K562 (cell line): ENCODE data around the gene PRSS21. TPM values are rescaled to one million over a fixed set of nuclear protein-coding genes. Genes with fewer than 3 reads are reported as not detected.
A peak's percentile ranks its signal among the peaks of the same experiment; 100 is the strongest.

ENCODE experiments used
- ATAC-seq: fragments of 200-7000 bp; cut with Tn5 transposase; 3 replicates; pipeline ENCODE4 v1.9.1; 2020; ENCODE audit warnings: moderate library complexity
- BruUV-seq: library from RNA; stranded (reverse); fragments of 400-500 nt; replicated peaks from 2 replicates; lab custom pipeline; 2021; lab: Mats Ljungman, UMichigan
- CTCF ChIA-PET: fragments of 300-600 bp; formaldehyde crosslinking; extraction: SDS; loops from one replicate; lab custom pipeline; 2021; ENCODE audit warnings: low intra/inter-chr PET ratio; lab: Yijun Ruan, JAX
- POLR2A ChIA-PET: fragments of 300-600, 350-650 bp; sonication (Branson Sonifier 250); formaldehyde crosslinking; extraction: SDS; loops from one replicate; lab custom pipeline; 2021; ENCODE audit warnings: antibody characterized with exemption, inconsistent platforms; lab: Yijun Ruan, JAX
- DNase-seq, 4 experiments: peaks; one replicate each; pipeline versions ENCODE4 v3.0.0 to v3.0.0-alpha.2; 2011 to 2018; ENCODE audit warnings: low spot score in 3 of 4, mixed read lengths in 3 of 4; ENCODE audit errors: extremely low read depth in 1 of 4
- FAIRE-seq: peaks from 2 replicates; lab custom pipeline; 2011; peaks lifted over from hg19 to GRCh38; lab: Jason Lieb, UNC
- H2AFZ ChIP-seq: 2 replicates; pipeline ENCODE4 v1.6.0; 2011; ENCODE audit warnings: low read depth, low read length, control low read depth, inconsistent platforms
- H3K27ac ChIP-seq: fragments of 200-600 bp; 3 replicates; pipeline ENCODE4 v1.8.0; 2011; ENCODE audit warnings: low read depth, mild to moderate bottlenecking, control low read depth, inconsistent platforms, low read length, moderate library complexity, mixed read lengths; ENCODE audit errors: extremely low read depth
- H3K27me3 ChIP-seq, 2 experiments: fragments of 300-600 bp in 1 of 2; 2 replicates in 1 of 2; 3 replicates in 1 of 2; pipeline versions ENCODE4 v1.6.0 to v1.8.0; 2011; ENCODE audit warnings: inconsistent platforms in 2 of 2, low read length in 2 of 2, mild to moderate bottlenecking in 1 of 2, mixed read lengths in 1 of 2, moderate library complexity in 1 of 2; ENCODE audit not compliant: control insufficient read depth in 2 of 2, insufficient read depth in 2 of 2
- H3K36me3 ChIP-seq: fragments of 300-600 bp; 3 replicates; pipeline ENCODE4 v1.8.0; 2011; ENCODE audit warnings: mild to moderate bottlenecking, low read length, inconsistent platforms; ENCODE audit not compliant: control insufficient read depth, insufficient read depth
- H3K4me1 ChIP-seq, 2 experiments: fragments of 200-600 bp in 1 of 2; replicated peaks in 1 of 2; 2 replicates in 1 of 2; 3 replicates in 1 of 2; pipeline versions ENCODE4 v1.5.1 to v1.8.0; 2011; ENCODE audit warnings: inconsistent platforms in 2 of 2, low read length in 2 of 2, mild to moderate bottlenecking in 1 of 2, mixed read lengths in 1 of 2, moderate library complexity in 1 of 2; ENCODE audit not compliant: control insufficient read depth in 2 of 2, insufficient read depth in 2 of 2
- H3K4me2 ChIP-seq: 2 replicates; pipeline ENCODE4 v1.6.1; 2011; ENCODE audit warnings: low read length, control low read depth, inconsistent platforms, mixed read lengths; ENCODE audit not compliant: insufficient read depth
- H3K4me3 ChIP-seq: fragments of 200-600 bp; sonication (generic), shearing (Covaris generic); 2 replicates; pipeline ENCODE4 v1.5.1; 2016; ENCODE audit warnings: control low read depth, inconsistent platforms
- H3K79me2 ChIP-seq: fragments of 200-600 bp; 3 replicates; pipeline ENCODE4 v1.8.0; 2011; ENCODE audit warnings: low read length, inconsistent platforms; ENCODE audit not compliant: control insufficient read depth, insufficient read depth
- H3K9ac ChIP-seq, 2 experiments: 2 replicates each; pipeline versions ENCODE4 v1.6.0 to v1.6.1; 2011; ENCODE audit warnings: low read depth in 2 of 2, low read length in 2 of 2, control low read depth in 1 of 2, inconsistent platforms in 1 of 2, mild to moderate bottlenecking in 1 of 2, mixed read lengths in 1 of 2; ENCODE audit not compliant: insufficient read depth in 1 of 2
- H3K9me1 ChIP-seq: one replicate; pipeline ENCODE4 v1.6.0; 2011; ENCODE audit warnings: inconsistent platforms, mild to moderate bottlenecking, low read length, moderate library complexity; ENCODE audit not compliant: control insufficient read depth, insufficient read depth
- H3K9me3 ChIP-seq: replicated peaks from 2 replicates; pipeline ENCODE4 v1.5.1; 2011; ENCODE audit warnings: low read depth, low read length, inconsistent platforms; ENCODE audit not compliant: control insufficient read depth, insufficient read depth
- H4K20me1 ChIP-seq: replicated peaks from 2 replicates; pipeline ENCODE4 v1.6.1; 2011; ENCODE audit warnings: low read length, inconsistent platforms, mixed read lengths; ENCODE audit not compliant: control insufficient read depth, insufficient read depth
- EWSR1 ChIP-seq: fragments of 450-650 bp; IDR thresholded peaks from 2 replicates; pipeline ENCODE4 v1.6.1; 2018; ENCODE audit warnings: borderline replicate concordance, mild to moderate bottlenecking, low read depth, moderate library complexity; ENCODE audit not compliant: partially characterized antibody
- HSF4 ChIP-seq: fragments of 250-450 bp; sonication (Bioruptor Pico); IDR thresholded peaks from 2 replicates; pipeline ENCODE4 v2.1.2; 2022; ENCODE audit warnings: mild to moderate bottlenecking, moderate library complexity, borderline replicate concordance
- POLR2G ChIP-seq: fragments of 200-400 bp; formaldehyde crosslinking; IDR thresholded peaks from 2 replicates; pipeline ENCODE4 v1.6.1; 2017; ENCODE audit warnings: low read depth, mild to moderate bottlenecking, antibody characterized with exemption, low read length, moderate library complexity
- ZNF41 ChIP-seq: fragments of 250-450 bp; sonication (Bioruptor Pico); conservative IDR thresholded peaks from 2 replicates; pipeline ENCODE4 v1.4.0; 2020; ENCODE audit warnings: mild to moderate bottlenecking
- WGBS: fragments of 100-300 bp; shearing (Covaris generic); methylation state at CpG from one replicate; pipeline ENCODE4 v1.1.6; 2016; ENCODE audit warnings: low coverage, mixed read lengths; ENCODE audit not compliant: insufficient coverage; ENCODE audit errors: missing lambda C conversion rate; 5-methylcytosine and 5-hydroxymethylcytosine counted together
- in situ Hi-C: fragments of 300-500 bp; cut with MboI; formaldehyde crosslinking; loops from 4 replicates; pipeline ENCODE4 v1.15.0; 2018; ENCODE audit warnings: inconsistent platforms, mixed read lengths
- intact Hi-C: fragments of 100-400 bp; cut with micrococcal nuclease; formaldehyde crosslinking; loops from 2 replicates; pipeline ENCODE4 v1.14.2; 2022
- polyA plus RNA-seq, 8 experiments: library from polyadenylated mRNA; depleted of rRNA in 4 of 8; stranded (reverse) in 5 of 8; unstranded in 3 of 8; fragments of >200 nt; fragmentation: Nextera tagmentation in 2 of 8; fragmentation: Illumina TruSeq in 1 of 8; extraction: Ambion mirVana in 2 of 8; extraction: Trizol in 1 of 8; gene quantifications; 2 replicates each; pipeline versions ENCODE4 v1.2.1 to v1.2.3, GENCODE V29; 2011 to 2014; ENCODE audit warnings: inconsistent platforms in 1 of 8, missing spikeins in 1 of 8
- total RNA-seq, 7 experiments: library from RNA; depleted of rRNA in 6 of 7; stranded (reverse); fragments of >200 nt in 6 of 7; fragmentation: Illumina TruSeq in 2 of 7; extraction: Trizol in 2 of 7; gene quantifications; 2 replicates each; pipeline versions ENCODE4 v1.2.1 to v1.2.3, GENCODE V29; 2011 to 2021; ENCODE audit warnings: low replicate concordance in 1 of 7
- TF ChIP-seq, protein P1 (sequence below), 2 experiments: fragments of 450-650 bp in 1 of 2; sonication (generic) in 1 of 2; formaldehyde crosslinking; conservative IDR thresholded peaks; 2 replicates each; pipeline versions ENCODE4 v1.4.0 to v1.8.1; 2020 to 2022; ENCODE audit warnings: mild to moderate bottlenecking in 1 of 2, missing genetic modification reagents in 1 of 2

The PRSS21 gene
- total and polyA plus RNA-seq, 9 of the 15 experiments (the other 6 are each of a cell fraction or from before 2014, with no cell fraction given), result 12.1 to 121 (median 61.3) TPM

DNA sequence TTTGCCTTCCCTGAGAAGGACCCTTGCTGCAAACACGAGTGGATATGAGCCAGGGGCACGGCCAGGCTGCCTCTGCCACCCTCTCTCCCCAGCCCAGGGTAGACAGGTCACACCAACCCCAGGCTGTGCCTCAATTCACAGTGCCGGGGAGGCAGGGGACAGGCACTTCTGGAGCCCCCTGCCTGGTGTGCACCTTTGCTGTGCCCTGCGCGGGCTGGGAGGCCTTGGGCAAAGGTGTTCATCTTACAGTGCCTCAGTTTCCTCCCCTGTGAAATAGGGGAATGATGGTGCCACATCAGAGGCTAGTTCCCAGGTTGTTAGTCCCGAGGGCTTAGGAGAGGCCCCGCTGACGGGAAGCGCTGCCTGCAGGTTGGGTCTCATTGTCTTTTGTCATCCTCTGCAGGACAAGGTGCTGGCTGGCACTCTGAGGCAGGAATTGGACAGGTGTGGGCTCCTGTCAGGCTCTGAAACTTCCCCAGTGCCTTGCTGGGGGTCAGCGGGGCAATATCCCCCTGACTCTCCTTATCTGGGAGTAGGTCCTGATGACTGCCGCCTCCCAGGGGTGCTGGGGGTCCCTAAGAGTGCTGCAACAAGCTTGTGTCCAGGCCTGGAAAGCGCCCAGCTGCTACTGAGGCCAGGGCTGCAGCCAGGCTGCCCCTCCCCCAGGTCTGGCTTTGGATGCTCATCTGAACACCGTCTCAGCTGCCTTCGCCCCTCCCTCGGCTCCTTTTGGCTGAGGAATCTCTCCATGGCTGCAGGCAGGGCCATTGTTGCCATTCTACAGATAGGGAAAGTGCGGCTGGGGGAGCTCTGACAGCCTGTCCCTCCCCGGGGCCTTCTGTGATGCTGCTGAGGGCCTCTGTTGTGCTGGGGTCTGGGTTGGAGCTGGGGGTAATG lies 3.1 kb downstream of the PRSS21 start:
- BruUV-seq, result no TSS peak
- WGBS, result 81% methylated on average over 16 of the region's 17 CpGs
- H3K4me1 ChIP-seq, result peaks cover 8 to 55% of the 10 kb centered on the region in 2 experiments; a peak in 4 of 5 replicates
- H4K20me1 ChIP-seq, result no peaks in the 10 kb centered on the region
- intact Hi-C loops, result loop anchor here (5.0 kb wide), 1 partner anchor 43 kb away; the partner anchor contains the start of gene ELOB
- peaks cover 0 to 2% of the 10 kb centered on the region in 2 experiments; a peak in 1 of 5 replicates for H3K27me3 ChIP-seq
- TF ChIP-seq HSF4 (no peak), POLR2G (0 out of 2 replicates have a peak, but pooled peaks have one; percentile 42), EWSR1 (no peak), ZNF41 (CRISPR knock-in tag) (no peak)
- TF ChIP-seq, protein P1, sequence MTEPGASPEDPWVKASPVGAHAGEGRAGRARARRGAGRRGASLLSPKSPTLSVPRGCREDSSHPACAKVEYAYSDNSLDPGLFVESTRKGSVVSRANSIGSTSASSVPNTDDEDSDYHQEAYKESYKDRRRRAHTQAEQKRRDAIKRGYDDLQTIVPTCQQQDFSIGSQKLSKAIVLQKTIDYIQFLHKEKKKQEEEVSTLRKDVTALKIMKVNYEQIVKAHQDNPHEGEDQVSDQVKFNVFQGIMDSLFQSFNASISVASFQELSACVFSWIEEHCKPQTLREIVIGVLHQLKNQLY (CRISPR knock-in tag; conservative IDR thresholded peaks at IDR 0.05), result no peak
- ATAC-seq (no peak), DNase-seq (no peak), FAIRE-seq (no peak)
- no peaks in the 10 kb centered on the region for H3K9me1 ChIP-seq
- H3K79me2 ChIP-seq, result peaks cover 28% of the 10 kb centered on the region
- no peaks in the 10 kb centered on the region for H3K9me3 ChIP-seq
- no peak overlapping the region for H3K27ac ChIP-seq
- in situ Hi-C loops, result no loop called here
- no peak overlapping the region for H2AFZ ChIP-seq
- ChIA-PET CTCF (no interaction called here), POLR2A (interaction anchor here (0.5 to 1.2 kb wide), 3 partner anchors 9 to 12 kb away, joined by 3 to 4 read pairs (median 4); no protein-coding TSS in a partner anchor)
- H3K36me3 ChIP-seq, result peaks cover 32% of the 10 kb centered on the region; the same call in 2 of the 3 replicates
- no peak overlapping the region for H3K4me2 ChIP-seq
- no peak overlapping the region for H3K4me3 ChIP-seq
- peak overlapping the region in 1 of 2 experiments; percentile 49; a peak in 1 of 4 replicates for H3K9ac ChIP-seq
